ENCODE measurements around the gene FAM43B.

Gene FAM43B

DNA sequence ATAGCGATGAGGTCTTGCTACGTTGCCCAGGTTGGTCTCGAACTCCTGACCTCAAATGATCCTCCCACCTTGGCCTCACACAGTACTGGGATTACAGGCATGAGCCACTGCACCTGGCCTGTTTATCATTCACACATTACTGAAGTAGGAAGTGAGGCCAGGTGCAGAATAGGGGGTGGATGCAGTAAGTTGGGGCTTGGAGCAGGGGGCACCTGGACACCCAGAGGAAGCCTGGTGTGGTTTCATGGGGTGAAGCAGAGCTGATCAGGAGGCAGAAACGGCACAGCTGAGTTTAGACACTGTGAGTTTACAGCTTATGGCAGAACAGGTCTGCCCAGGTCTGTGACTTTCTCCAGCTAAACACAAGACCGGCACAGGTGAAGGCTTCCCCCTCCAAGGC, 41.4 kb downstream of the FAM43B start:
- DNase-seq, result no peak

DNA sequence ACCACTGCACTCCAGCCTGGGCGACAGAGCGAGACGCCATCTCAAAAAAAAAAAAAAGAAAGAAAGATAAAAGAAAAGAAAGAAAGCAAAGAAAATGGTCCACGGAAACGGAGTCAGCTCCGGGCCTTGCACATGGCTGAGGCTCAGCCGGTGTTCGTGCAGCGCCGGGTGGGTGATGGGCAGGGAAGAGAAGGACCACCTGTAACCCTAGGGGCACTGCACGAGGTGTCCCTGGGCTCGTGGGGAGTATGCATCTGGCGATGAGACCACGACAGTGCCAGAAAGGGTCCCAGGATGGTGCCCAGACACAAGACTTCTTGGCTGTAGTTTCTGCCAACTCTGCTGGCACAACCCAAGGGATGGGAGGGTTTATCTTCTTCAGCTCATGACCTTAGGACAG, 42.4 kb downstream of the FAM43B start:
- DNase-seq, result no peak

DNA sequence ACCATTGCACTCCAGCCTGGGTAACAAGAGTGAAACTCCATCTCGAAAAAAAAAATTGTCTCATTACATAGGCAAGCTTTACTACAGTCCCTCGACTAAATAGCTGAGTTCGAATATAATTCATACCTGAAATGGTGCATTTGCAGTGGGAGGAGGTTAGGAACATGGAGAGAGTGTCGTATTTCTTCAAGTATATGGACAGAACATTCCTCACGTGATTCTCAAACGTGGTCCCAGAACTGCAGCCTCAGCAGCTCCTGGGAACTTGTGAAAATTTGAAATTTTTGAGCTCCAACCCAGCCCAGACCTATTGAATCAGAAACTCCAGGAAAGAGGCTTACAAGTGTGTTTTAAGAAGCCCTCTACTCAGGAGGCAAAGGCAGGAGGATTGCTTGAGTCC, 43.7 kb downstream of the FAM43B start:
- DNase-seq, result no peak

DNA sequence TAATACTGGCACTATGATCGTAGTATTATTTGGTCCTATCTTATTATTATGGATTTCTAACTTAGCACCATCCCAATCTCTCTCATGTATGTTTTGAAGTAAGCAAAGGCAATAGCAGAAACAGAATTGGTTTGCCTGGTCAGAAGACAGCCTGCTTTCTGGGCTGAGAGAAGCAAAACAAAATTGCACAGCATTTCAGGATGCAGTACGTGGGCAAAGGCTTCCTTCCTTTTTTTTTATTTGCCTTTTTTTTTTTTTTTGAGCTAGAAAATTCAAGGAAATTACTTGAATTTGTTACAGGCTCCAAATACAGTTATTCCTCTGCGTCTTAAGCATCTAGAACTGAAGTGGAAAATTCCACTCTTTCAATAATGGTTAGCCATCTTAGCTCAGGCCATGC, 45.3 kb downstream of the FAM43B start:
- no peak for DNase-seq

DNA sequence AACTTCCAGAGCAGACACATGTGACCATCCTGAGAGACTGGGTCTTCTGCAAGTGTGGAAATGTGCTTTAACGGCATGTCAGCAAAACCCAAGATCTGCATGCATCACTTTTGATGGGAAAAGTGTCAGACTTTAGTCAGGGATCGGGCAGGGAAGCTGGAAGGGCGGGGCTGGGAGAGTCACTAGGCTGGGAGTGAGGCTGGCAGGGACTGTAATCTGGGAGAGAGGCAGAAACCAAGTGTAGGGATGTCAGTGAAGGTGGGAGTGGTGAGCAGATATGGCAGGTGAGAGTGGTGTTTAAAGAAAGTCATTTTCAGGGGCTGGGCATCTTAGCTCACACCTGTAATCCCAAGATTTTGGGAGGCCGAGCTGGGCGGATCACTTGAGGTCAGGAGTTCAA, 47.8 kb downstream of the FAM43B start:
- DNase-seq, result no peak

DNA sequence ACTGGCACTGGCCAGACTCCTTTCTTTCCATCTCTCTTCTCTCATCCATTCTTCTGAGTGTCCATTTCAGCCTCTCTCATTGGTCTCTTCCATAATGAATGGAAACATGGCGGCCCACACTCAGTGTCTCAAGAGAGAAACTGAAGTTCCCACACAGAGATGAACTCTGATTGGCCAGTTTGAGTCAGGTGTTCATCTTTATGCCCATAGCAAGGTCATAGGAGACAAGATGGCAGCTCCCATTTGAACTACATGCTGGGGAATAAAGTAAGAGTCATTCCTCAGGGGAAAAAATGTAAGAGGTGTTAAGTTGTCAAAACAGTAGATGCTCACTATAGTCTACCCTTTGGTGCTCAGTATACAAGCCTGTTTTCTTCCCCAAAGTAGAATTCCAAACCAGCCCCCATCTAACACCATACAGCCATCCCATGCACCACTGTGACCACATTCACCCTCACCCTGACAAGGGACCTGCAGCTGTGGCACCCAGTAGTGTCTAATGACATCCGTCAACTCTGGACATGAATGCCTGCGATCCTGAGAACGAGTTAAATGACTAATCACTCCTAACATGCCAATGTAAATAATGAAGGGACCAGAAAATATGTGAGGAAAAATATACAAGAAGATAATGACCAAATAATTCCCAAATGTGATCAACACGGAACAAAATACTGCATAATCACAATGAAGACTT, 48.9 kb downstream of the FAM43B start:
- no peak for DNase-seq

DNA sequence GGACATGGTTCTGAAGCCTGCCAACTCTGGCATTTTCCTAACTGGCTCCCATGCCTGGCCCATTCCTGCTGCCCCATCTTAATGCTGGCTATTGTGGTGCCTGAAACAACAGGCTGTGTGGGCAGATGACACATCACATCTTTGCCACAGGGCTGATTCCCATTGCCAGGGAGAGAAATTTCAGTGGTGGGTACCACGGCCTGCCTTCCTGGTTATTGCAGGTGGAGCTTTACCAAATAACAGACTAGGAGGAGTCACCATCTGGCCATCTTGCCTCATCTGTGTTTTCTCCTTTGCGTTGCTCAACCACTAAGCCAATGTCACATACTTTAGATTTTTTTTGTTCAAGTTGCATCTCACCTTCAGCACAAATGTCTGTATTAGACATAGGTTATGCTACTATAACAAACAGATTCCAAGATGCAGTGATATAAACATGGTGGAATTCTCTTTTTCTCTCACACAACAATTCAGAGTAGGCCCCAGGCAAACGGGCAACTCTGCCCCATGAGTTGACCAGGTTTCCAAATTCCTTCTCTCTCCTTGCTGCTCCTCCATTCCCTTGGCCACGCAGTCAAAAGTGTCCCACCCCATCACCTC, 50.6 kb downstream of the FAM43B start:
- DNase-seq, result no peak

DNA sequence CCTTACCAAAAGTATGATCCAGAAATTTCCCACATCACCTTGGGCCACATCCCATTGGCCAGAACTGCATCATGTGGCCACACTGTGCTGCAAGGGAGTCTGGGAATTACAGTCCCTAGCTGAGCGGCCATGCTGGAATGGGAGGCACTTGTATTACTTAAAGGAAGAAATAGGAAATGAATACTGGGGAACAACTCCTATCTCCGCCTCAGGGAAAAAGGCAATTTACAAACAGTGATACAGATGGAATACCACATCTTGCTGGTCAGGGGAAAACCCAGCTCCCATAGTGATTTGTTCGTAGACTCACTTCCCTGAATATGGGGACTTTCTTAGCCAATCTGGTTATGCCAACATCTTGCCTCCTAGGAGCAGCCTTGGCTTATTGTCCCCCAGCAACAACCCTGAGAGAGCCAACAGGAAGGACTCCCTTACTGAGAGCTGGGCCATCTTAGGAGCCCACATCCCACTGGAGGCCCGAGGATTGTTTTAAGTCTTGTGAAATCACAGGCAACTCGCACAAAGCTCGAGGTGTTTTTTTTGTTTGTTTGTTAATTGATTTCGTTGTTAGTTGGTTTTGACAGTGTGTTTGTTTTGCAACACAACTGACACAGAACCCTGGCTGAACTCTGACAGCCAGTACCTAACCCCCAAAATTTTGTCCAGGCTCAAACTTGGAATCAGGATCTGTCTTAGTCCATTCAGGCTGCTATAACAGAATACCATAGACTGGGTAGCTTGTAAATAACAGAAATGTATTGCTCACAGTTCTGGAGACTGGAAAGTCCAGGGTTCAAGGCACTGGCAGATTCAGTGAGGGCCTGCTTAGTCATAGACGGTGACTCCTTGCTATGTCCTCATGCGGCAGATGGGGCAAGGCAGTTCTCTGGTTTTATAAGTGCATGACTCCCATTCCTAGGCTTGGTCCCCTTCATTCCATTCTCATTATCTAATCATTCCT, 51.4 kb downstream of the FAM43B start:
- DNase-seq, result no peak
